GM10248 (cell line): ENCODE results near the gene LYRM4.

Experiments
- CTCF ChIA-PET: fragments of 300-600 bp; sonication (Branson Sonifier 250); formaldehyde crosslinking; extraction: SDS; loops from one replicate; lab custom pipeline; 2021; ENCODE audit warnings: antibody characterized with exemption; lab: Yijun Ruan, JAX
- POLR2A ChIA-PET: fragments of 350-650 bp; sonication (Branson Sonifier 250); formaldehyde crosslinking; extraction: SDS; loops from one replicate; lab custom pipeline; 2020; ENCODE audit warnings: antibody characterized with exemption; lab: Yijun Ruan, JAX
- DNase-seq: peaks from one replicate; pipeline ENCODE4 v3.0.0; 2012; ENCODE audit errors: extremely low spot score
- TF ChIP-seq, protein P1 (sequence below): IDR thresholded peaks from 2 replicates; pipeline ENCODE4 v1.5.1; 2012; ENCODE audit warnings: mild to moderate bottlenecking, low read depth; ENCODE audit errors: extremely low read depth, missing control alignments, control extremely low read depth

LYRM4 gene

DNA sequence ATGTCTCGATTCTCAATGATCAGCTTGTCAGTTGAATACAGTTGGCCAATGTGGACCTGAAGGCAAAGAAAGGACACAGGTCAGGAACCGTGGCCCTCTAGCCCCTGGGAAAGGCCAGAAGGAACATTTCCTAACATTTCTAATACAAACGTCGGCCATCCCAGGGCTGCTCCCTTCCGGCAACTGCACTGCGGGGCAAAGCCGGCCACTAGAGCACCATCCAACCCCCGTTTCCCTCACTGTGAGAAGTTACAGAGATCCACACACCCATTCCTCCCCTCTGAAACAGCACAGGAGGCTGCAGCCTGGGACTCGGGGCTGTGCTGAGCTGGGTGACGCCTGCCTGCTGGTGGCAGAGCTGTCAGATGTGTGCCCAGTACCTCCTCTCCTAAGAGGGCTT, 151.3 kb downstream of the LYRM4 start:
- CTCF ChIA-PET, result no interaction called here
- POLR2A ChIA-PET, result no interaction called here
- no peak for DNase-seq
- TF ChIP-seq, protein P1, sequence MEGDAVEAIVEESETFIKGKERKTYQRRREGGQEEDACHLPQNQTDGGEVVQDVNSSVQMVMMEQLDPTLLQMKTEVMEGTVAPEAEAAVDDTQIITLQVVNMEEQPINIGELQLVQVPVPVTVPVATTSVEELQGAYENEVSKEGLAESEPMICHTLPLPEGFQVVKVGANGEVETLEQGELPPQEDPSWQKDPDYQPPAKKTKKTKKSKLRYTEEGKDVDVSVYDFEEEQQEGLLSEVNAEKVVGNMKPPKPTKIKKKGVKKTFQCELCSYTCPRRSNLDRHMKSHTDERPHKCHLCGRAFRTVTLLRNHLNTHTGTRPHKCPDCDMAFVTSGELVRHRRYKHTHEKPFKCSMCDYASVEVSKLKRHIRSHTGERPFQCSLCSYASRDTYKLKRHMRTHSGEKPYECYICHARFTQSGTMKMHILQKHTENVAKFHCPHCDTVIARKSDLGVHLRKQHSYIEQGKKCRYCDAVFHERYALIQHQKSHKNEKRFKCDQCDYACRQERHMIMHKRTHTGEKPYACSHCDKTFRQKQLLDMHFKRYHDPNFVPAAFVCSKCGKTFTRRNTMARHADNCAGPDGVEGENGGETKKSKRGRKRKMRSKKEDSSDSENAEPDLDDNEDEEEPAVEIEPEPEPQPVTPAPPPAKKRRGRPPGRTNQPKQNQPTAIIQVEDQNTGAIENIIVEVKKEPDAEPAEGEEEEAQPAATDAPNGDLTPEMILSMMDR, result no peak

- POLR2A ChIA-PET, result no interaction called here
- TF ChIP-seq, protein P1, result no peak
- CTCF ChIA-PET, result no interaction called here
- DNase-seq, result no peak
Measured at GRCh38 chr6:5108536-5109150, 152.1 kb downstream of the LYRM4 start.

GRCh38 chr6:5108068-5108467, 152.7 kb downstream of the LYRM4 start:
- ChIA-PET CTCF (no interaction called here), POLR2A (no interaction called here)
- TF ChIP-seq, protein P1, result no peak
- no peak for DNase-seq

- no peak for DNase-seq
- POLR2A ChIA-PET, result no interaction called here
- CTCF ChIA-PET, result no interaction called here
- TF ChIP-seq, protein P1, result no peak
Measured at GRCh38 chr6:5107341-5107740, 153.4 kb downstream of the LYRM4 start.

GRCh38 chr6:5105146-5105545, 155.6 kb downstream of the LYRM4 start:
- DNase-seq, result no peak
- POLR2A ChIA-PET, result no interaction called here
- TF ChIP-seq, protein P1, result no peak
- CTCF ChIA-PET, result no interaction called here

DNA sequence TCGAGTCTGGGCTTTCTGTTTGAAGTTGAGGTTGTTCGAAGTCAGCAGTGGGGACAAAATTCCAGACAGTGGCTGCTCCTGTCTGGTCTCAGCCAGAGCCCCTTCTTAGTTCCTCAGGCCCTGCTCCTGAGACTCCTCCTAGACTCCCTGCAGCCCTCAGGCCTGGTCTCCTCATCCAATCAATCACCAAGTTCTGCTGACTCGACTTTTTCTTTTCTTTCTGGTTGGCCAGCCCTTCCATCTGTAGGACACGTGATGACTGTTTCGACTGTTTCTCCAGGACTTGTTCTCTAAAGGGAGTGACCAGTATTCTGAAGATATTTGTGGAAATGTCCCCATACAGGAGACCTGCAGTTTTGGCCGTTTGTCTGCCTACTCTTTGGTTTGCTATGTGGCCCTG, 156.1 kb downstream of the LYRM4 start:
- POLR2A ChIA-PET, result no interaction called here
- TF ChIP-seq, protein P1, result no peak
- DNase-seq, result no peak
- CTCF ChIA-PET, result no interaction called here

DNA sequence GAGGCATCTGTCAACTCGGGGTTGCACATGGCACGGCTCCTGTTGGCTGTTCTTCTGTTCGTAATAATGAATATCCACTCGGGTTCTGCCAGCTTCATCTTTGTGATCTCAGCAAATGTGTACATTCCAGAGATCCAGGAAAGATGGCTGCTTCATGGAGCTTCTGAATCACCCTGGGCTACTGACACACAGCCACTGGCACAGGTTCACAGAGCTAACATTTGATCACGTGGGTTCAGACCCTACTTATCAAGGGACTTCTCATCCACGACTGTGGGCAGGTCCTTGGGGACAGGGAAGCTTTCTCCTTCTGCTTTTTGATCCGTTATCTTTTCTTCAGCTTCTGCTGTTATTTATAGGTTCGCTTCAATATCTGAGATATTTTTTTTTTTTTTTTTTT, 157.5 kb downstream of the LYRM4 start:
- POLR2A ChIA-PET, result no interaction called here
- no peak for DNase-seq
- CTCF ChIA-PET, result interaction anchor here (0.6 to 1.4 kb wide), 4 partner anchors 11 to 71 kb away, joined by 3 to 5 read pairs (median 3); no protein-coding TSS in a partner anchor
- TF ChIP-seq, protein P1, result no peak
